Measurements from ENCODE around the gene CTIF. TPM values are rescaled to one million over a fixed set of nuclear protein-coding genes. Genes with fewer than 3 reads are reported as not detected.
"Not testable (repeated sequence)": the region's sequence is repeated elsewhere in the genome, so short reads cannot be mapped to it uniquely, and the experiment has no call there.

CTIF gene
- total RNA-seq, 1 donor from 2014 or later = 51.5 TPM

DNA sequence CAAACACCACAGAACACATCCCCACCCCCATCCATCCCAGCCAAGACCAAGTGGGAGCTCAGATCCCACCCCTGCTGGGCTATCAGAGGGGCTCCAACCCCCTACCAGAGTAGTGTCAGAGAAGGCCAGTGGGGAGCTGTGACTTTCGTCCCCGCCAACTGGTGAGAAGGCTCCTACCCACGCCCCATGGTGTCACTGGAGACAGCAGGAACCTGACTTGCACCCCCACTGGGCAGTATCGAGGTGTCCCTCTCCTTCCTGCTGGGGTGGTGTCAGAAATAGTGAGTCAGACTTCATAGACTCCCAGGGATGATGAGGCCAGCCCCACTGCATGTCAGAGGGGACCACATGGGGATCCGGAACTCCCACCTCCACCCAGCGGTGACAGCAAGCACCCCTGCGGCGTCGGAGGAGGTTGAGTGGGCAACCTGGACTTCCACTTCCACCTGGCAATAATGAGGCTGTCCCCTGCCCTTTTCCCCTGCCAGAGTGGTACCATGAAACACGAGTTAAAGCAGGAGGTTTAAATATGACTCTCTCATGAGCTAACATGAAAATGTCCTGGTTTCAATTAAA lies 106.7 kb downstream of the CTIF start:
- Mint-ChIP-seq H3K27ac (ENCODE audit: unreplicated experiment) (no peak overlapping the region), H3K4me3 (ENCODE audit: unreplicated experiment) (no peak overlapping the region), H3K9me3 (ENCODE audit: unreplicated experiment) (no peaks in the 10 kb centered on the region), H3K4me1 (ENCODE audit: unreplicated experiment) (no peaks in the 10 kb centered on the region), H3K36me3 (ENCODE audit: low read depth, unreplicated experiment) (peaks cover 6% of the 10 kb centered on the region), H3K27me3 (ENCODE audit: unreplicated experiment) (peaks cover 1% of the 10 kb centered on the region)
- DNase-seq (ENCODE audit: low spot score) = no peak
- no peak for TF ChIP-seq CTCF (IDR thresholded peaks at IDR 0.05; ENCODE audit: unreplicated experiment)

DNA sequence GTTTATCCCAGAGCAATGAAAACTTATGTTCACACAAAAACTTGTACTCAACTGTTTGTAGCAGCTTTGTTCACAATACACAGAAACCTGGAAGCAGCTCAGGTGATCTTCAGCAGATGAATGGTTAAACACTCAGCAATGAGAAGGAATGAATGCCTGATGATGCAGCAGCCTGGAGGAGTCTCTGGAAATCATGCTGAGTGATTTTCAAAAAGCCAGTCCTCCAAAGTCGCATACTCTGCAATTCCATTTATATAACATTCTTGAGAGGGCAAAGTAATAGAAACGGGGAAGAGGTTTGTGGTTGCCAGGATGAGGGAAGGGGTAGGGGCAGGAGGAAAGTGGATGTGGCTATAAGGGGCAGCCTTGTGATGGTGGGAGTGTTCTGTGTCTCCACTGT lies 108.1 kb downstream of the CTIF start:
- Mint-ChIP-seq H3K27ac (ENCODE audit: unreplicated experiment) (no peak overlapping the region), H3K4me1 (ENCODE audit: unreplicated experiment) (no peaks in the 10 kb centered on the region)

DNA sequence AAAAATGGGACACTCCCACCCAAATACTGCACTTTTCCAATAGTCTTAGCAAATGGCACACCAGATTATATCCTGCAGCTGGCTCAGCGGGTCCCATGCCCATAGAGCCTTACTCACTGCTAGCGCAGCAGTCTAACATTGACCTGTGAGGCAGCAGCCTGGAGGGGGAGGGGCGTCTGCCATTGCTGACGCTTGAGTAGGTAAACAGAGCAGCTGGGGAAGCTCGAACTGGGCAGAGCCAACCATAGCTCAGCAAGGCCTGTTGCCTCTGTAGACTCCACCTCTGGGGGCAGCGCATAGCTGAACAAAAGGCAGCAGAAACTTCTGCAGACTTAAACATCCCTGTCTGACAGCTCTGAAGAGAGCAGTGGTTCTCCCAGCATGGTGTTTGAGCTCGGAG lies 110.4 kb downstream of the CTIF start:
- no peaks in the 10 kb centered on the region for H3K9me3 Mint-ChIP-seq (ENCODE audit: unreplicated experiment)
- DNase-seq (ENCODE audit: low spot score) = no peak
- no peak overlapping the region for H3K27ac Mint-ChIP-seq (ENCODE audit: unreplicated experiment)

More for the DNA sequence above, 108.1 kb downstream of the CTIF start:
- Mint-ChIP-seq H3K4me3 (ENCODE audit: unreplicated experiment) (no peak overlapping the region), H3K27me3 (ENCODE audit: unreplicated experiment) (no peaks in the 10 kb centered on the region), H3K36me3 (ENCODE audit: low read depth, unreplicated experiment) (peaks cover 4% of the 10 kb centered on the region), H3K9me3 (ENCODE audit: unreplicated experiment) (no peaks in the 10 kb centered on the region)
- DNase-seq (ENCODE audit: low spot score) = no peak
- TF ChIP-seq CTCF (IDR thresholded peaks at IDR 0.05; ENCODE audit: unreplicated experiment) = no peak

DNA sequence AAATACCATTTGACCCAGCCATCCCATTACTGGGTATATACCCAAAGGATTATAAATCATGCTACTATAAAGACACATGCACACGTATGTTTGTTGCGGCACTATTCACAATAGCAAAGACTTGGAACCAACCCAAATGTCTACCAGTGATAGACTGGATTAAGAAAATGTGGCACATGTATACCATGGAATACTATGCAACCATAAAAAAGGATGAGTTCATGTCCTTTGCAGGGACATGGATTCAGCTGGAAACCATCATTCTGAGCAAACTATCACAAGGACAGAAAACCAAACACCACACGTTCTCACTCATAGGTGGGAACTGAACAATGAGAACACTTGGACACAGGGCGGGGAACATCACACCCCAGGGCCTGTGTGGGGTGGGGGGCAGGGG lies 115.8 kb downstream of the CTIF start:
- H3K27ac Mint-ChIP-seq (ENCODE audit: unreplicated experiment); H3K9me3 Mint-ChIP-seq (ENCODE audit: unreplicated experiment); H3K27me3 Mint-ChIP-seq (ENCODE audit: unreplicated experiment); H3K4me3 Mint-ChIP-seq (ENCODE audit: unreplicated experiment); DNase-seq (ENCODE audit: low spot score); H3K36me3 Mint-ChIP-seq (ENCODE audit: low read depth, unreplicated experiment); H3K4me1 Mint-ChIP-seq (ENCODE audit: unreplicated experiment): not testable (repeated sequence)

More for the DNA sequence above, 110.4 kb downstream of the CTIF start:
- Mint-ChIP-seq H3K36me3 (ENCODE audit: low read depth, unreplicated experiment) (no peaks in the 10 kb centered on the region), H3K27me3 (ENCODE audit: unreplicated experiment) (no peaks in the 10 kb centered on the region), H3K4me3 (ENCODE audit: unreplicated experiment) (no peak overlapping the region), H3K4me1 (ENCODE audit: unreplicated experiment) (no peaks in the 10 kb centered on the region)
- no peak for TF ChIP-seq CTCF (IDR thresholded peaks at IDR 0.05; ENCODE audit: unreplicated experiment)

GRCh38 chr18:48655508-48655907 lies 116.7 kb downstream of the CTIF start:
- no peak for TF ChIP-seq CTCF (IDR thresholded peaks at IDR 0.05; ENCODE audit: unreplicated experiment)
- no peaks in the 10 kb centered on the region for H3K36me3 Mint-ChIP-seq (ENCODE audit: low read depth, unreplicated experiment)
- H3K4me1 Mint-ChIP-seq (ENCODE audit: unreplicated experiment) = peaks cover 3% of the 10 kb centered on the region
- H3K27me3 Mint-ChIP-seq (ENCODE audit: unreplicated experiment) = no peaks in the 10 kb centered on the region
- H3K4me3 Mint-ChIP-seq (ENCODE audit: unreplicated experiment) = no peak overlapping the region
- no peaks in the 10 kb centered on the region for H3K9me3 Mint-ChIP-seq (ENCODE audit: unreplicated experiment)
- DNase-seq (ENCODE audit: low spot score) = no peak
- H3K27ac Mint-ChIP-seq (ENCODE audit: unreplicated experiment) = no peak overlapping the region
